GM18909 (cell line): ENCODE measurements around the gene CFAP57.
"Not testable (repeated sequence)": the region's sequence is repeated elsewhere in the genome, so short reads cannot be mapped to it uniquely, and the experiment has no call there.

ENCODE experiments used
- ATAC-seq: cut with Tn5 transposase; IDR thresholded peaks from one replicate; pipeline ENCODE4 v1.9.1; 2021; ENCODE audit warnings: mild to moderate bottlenecking; ENCODE audit not compliant: unreplicated experiment, poor library complexity

Gene CFAP57

DNA sequence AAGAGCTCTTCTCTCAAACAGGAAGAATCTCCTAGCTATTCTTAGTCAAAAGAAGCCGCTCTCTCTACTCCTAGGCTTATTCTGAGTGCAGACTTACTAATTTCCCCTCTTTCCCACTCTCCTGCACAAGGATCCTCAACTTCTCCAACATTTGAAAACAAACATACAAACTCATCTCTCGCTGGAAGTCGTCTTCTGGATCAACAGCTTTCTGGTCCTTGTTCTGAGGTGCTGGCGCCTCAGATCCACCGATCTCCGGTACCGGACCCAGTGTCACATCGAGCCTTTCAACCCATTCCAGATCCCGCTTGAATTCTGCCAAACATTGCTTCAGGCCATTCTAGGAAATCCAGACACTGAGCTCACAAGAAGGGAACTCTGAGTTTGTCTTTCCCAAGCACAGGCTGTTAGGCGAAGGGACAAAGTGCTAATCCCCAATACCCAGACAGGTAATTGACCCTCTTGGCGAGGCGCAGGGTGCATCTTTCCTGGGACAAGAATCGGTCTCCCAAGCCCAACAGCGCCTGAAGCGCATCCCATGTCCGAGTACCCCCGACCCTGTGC, 736 bp upstream of the CFAP57 start:
- ATAC-seq = no peak

DNA sequence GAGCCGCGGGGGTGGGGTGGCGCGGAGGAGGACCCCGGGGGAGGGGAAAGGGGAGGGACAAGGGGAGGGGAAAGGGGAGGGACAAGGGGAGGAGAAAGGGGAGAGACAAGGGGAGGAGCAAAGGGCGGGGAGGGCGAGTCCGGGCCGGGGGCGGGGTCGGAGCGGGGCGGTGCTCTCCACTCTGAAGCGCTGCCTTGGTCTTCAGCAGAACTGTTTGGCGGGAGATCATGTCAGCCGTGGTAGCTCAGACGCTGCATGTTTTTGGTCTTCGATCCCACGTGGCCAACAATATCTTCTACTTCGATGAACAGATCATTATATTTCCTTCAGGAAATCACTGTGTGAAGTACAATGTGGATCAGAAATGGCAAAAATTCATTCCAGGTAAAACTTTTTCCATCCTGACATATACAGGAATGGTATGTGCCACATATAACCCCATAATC, 420 bp downstream of the CFAP57 start:
- peak; percentile 68 for ATAC-seq

DNA sequence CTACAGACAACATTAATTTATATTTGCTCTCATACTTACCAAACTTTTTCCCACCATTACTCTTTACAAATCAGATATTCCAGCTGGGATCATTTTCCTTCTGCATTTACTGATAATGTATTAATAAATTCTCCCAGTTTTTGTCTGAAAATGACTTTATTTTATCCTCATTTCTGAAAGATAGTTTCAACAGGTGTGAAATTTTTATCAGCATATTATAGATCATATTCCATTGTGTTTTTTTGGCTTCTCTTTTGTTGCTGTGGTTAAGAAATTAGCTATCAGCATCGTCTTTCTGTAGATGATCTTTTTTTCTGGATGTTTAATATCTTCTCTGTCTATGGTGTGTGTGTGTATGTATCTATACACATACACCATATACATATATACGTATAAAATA, 2.7 kb downstream of the CFAP57 start:
- ATAC-seq = no peak

DNA sequence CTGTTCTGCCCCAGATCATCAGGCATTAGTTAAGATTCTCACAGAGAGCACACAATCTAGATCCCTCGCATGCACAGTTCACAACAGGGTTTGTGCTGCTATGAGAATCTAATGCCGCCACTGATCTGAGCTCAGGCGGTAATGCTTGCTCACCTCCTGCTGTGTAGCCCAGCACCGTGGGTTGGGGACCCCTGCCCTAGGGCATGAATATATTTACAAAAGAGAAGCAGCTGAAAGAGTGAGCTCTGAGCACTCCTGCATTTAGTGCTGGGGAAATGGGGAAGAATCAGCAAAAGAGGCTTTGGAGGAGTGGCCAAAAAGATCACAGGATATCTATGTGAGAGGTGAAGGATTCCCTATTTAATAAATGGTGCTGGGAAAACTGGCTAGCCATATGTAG, 5.6 kb downstream of the CFAP57 start:
- no peak for ATAC-seq

DNA sequence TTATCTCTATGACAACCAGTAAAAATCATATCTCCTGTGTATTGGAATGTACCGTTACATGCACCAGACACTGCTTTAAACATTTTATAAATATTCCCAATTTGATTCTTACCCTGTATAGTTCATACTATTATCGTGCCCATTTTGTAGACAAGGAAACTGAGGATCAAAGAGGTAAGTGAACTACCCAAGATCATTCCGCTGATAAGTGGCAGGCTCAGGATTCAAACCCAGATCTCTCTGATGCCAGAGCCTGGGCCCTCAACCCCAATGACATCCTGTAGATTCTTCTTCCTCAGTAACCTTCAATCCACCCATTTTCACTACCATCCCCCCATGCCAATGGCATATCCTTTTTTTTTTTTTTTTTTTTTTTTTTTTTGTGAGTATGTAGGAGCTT, 12.3 kb downstream of the CFAP57 start:
- ATAC-seq = no peak

DNA sequence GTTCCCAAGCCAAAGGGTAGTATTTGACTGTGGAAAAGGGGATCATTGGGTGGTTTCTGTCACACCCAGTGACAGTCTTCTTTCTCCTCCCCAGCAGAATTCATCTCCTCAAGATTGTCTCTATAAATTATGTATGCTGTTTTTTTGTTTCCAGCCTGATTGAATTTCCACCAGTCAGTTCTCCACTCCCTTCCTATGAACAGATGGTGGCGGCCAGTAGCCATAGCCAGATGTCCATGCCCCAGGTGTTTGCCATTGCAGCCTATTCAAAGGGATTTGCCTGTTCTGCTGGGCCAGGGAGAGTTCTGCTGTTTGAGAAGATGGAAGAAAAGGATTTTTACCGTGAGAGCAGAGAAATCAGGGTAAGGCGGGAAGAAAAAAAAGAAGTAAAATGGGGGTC, 12.9 kb downstream of the CFAP57 start:
- ATAC-seq = no peak

DNA sequence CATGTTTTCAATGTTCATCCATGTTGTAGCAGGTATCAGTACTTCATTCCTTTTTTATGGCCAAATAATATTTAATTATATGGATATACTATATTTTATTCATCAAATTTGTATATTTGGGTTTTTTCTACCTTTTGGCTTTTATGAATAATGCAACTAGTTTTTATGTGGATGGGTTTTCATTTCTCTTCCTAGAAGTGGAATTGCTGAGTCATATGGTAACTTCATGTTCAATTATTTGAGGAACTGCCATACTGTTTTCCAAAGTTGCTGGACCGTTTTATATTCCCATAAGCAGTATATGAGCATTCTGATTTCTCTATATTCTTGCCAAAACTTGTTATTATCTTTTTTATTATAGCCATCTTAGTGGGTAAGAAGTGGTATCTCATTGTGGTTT, 16.0 kb downstream of the CFAP57 start:
- ATAC-seq = no peak

DNA sequence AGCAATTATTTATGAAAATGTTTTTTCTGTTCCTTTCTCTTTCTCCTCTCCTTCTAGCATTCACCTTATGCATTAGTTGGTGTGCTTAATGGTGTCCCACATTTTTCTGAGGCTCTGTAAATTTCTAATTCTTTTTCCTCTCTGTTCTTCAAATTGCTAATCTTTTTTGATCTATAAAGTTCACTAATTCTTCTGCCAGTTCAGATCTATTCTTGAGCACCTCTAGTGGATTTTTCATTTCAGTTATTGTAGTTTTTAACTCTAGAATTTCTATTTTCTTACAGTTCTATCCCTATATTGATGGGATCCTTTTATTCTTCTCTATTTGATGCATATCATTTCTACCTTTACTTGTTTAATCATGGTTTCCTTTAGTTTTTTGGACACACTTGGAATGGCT, 22.4 kb downstream of the CFAP57 start:
- ATAC-seq = no peak

DNA sequence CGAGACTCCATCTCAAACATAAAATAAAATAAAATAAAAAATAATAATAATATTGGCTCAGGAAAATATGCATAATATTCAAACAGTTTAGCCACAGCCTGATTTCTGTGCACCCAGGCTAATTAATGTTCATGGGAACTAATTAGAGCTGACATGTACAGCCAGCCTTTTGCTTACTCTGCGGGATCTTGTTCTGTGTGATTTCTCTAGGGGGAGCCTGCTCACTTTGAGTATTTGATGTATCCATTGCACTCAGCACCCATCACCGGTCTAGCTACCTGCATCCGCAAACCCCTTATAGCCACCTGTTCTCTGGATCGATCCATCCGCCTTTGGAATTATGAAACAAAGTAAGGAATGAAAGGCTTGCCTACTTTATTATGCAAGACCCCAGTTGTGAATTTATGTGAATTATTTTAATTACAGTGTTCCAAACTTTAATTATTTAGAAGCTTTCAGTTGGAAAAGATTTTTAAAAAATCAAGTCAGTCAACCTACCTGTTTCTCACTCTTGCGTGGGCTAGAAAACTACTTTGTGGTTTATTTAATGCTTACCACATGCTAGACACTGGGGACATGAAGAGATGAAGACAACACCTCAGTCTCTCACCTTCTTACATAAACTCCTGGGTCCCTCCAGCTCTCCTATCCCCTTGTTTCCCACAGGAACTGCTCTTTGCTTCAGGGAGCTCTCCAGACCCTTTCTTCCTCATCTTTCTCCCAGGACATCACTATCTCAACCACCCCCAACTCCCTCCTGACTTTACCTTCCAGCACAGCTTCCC, 25.4 kb downstream of the CFAP57 start:
- no peak for ATAC-seq

DNA sequence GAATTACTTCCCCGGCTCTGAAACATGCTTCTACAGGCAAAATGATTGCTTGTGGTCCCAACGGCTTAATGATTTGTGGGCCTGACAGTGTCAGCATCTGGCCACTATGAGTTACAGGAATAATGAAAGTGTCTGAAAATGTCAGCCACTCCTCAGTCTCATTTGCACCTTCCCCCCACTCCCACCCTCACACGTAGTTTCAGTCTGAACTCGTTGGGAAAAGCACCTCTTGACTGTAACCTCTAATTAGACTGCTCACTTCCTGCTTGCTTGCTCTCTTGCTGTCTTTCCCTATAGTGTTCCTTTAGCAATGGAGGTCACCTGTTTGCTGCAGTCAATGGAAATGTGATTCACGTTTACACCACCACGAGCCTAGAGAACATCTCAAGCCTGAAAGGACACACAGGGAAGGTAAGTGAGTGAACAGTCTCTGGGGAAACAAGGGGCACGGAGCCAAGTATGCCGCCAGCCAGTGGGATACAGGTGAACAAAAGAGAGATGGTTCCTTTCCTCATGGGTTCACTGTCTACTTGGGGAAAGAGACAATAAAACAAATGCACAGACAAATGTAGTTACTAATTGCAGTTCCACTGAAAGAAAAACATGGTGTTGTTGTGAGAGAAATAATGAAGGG, 27.1 kb downstream of the CFAP57 start:
- ATAC-seq = no peak

DNA sequence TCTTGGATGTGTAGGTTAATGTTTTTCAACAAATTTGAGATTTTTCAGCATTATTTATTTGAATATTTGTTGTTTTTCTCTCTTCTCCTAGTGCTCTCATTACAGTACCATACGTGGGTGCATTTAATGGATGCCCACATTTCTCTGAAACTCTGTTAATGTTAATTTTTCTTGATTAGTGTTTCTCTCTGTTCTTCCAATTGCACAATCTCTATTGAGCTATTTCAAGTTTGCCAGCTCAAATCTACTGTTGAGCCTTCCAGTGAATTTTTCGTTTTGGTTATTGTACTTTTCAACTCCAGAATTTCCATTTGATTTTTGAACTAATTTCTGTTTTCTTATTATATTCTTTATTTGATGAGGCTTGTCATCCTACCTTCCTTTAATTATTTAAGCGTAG, 31.7 kb downstream of the CFAP57 start:
- ATAC-seq = no peak

DNA sequence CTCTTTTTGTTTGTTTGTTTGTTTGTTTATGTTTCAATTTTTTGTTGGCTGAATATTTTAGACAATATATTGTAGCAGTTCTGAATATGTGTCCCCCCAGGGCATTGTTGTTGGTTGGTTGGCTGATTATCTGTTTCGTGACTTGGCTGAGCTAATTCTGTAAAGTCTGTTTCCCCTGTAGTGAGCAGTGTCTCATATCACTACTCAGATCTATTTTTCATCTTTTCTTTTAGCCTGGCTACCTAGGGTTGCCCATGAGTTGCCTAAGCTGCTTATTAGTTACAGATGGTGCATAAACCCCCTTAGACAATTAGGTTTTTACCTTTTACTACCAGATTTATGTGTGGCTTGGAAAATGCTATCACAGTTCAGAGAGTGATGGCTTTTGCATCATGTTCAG, 32.3 kb downstream of the CFAP57 start:
- ATAC-seq = no peak

DNA sequence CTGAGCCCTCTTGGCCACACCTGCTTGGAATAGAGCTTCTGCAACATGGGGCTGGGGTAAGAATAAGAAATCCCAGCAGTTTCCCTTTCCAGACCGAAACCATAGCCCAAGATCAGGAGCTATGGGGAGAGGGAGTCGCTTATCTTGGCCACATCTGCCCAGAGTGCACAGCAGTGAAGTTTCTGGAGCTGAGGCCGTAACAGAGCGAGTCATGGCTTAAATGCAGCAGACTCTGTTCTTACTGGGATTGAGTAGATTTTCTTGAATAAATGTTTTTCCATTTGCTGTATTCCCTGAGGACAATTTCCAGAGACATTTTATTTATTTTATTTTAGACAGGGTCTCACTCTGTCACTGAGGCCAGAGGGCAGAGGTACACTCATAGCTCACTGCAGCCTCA, 33.5 kb downstream of the CFAP57 start:
- no peak for ATAC-seq

DNA sequence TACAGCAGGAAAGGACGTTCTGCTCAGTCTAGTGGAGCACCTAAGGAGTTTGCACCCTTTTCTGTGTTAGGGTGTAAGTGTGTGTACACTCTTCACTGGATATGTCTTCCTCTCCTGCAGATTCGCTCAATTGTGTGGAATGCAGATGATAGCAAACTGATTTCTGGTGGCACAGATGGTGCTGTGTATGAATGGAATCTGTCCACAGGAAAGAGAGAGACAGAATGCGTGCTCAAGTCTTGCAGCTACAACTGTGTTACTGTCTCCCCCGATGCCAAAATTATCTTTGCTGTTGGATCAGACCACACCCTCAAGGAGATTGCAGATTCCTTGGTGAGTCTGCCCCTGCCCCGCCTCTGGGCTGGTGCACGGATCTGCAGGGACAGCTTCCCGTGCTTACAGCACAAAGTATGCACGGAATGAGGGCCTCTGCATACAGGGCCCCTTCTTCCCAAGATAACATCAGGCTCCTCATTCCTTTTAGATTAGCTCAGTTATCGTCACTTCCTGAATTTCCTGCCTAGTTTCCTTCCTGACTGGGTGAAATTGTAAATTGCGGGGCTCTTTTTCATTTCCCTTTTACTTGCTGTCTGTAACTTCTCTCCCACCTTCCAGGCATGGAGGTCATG, 34.6 kb downstream of the CFAP57 start:
- ATAC-seq = no peak

DNA sequence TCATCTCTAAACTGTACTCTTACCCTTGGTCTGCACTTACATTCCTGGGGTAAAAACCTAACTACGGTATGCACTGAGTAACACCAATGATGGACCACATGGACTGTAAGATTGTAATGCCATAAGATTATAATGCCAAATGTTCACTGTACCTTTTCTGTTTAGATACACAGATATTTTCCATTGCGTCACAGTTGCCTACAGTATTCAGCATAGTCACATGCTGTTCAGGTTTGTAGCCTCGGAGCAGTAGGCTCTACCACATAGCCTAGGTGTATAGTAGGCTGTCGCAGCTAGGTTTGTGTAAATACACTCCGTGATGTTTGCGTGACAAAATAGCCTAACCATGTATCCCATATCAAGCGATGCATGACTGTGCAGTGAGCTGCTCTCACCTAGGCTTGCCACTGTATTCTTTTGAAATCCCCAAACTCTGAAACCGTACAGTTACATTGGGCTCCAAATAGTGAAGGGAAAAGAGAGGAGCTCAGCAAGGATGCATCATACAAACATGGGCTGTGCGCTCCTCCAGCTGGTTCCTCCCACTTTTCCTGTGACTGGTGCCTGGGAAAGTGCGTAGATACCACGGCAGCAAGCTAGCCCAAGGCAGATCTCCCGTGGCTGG, 35.2 kb downstream of the CFAP57 start:
- no peak for ATAC-seq

DNA sequence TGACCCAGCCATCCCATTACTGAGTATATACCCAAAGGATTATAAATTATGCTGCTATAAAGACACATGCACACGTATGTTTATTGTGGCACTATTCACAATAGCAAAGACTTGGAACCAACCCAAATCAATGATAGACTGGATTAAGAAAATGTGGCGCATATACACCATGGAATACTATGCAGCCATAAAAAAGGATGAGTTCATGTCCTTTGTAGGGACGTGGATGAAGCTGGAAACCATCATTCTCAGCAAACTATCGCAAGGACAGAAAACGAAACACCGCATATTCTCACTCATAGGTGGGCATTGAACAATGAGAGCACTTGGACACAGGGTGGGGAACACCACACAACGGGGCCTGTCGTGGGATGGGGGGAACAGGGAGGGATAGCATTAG, 36.1 kb downstream of the CFAP57 start:
- not testable (repeated sequence) for ATAC-seq

DNA sequence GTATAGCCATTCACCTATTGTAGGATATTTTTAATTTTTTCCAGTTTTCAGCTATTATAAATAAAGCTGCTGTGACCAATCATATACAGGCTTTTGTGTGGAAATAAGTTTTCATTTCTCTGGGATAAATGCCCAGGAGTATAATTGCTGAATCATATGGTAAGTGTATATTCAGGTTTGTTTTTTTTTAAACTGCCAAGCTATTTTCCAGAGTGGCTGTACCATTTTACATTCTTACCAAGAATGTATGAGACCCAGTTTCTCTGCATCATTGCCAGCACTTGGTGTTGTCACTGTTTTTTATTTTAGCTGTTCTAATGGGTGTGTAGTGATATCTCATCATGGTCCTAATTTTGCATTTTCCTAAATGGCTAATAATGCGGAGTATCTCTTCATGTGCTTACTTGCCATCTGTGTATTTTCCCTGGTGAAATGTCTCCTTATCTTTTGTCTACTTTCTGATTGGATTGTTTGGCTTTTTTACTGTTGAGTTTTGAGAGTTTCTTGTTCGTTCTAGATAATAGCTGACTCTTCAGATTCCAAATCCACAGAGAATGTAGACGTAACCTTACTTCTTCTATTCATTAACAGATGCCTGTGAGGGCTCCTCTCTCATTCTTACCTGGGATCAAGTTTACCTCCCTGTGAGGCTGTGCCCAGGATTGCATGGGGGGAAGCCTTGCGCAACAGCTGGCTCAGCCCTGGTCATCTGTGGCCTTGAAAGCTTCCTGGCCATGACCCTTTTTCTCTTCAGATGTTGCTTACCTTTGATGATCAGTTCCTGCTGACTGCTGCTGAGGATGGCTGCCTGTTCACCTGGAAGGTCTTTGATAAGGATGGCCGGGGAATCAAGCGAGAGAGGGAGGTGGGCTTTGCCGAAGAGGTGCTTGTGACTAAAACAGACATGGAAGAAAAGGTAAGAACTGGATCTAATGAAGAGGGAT, 42.6 kb downstream of the CFAP57 start:
- no peak for ATAC-seq

DNA sequence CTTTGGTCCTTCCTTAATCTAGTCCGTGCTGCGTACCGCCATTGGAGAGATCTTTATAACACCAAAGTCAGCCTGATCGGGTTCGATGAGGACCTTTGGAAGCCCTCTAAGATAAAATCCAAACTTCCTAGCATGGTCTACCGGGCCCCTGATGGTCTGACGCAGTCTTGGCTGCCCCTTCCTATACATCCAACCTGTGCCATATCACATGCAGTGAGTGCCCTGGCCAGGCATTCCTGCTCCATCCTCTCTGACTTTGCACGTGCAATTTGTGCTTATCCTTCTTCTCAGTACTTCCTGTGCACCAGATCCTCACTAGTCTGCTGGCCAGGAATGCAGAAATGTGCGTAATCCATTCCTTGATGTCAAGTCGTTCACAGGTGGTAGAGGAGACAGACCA, 45.6 kb downstream of the CFAP57 start:
- no peak for ATAC-seq

DNA sequence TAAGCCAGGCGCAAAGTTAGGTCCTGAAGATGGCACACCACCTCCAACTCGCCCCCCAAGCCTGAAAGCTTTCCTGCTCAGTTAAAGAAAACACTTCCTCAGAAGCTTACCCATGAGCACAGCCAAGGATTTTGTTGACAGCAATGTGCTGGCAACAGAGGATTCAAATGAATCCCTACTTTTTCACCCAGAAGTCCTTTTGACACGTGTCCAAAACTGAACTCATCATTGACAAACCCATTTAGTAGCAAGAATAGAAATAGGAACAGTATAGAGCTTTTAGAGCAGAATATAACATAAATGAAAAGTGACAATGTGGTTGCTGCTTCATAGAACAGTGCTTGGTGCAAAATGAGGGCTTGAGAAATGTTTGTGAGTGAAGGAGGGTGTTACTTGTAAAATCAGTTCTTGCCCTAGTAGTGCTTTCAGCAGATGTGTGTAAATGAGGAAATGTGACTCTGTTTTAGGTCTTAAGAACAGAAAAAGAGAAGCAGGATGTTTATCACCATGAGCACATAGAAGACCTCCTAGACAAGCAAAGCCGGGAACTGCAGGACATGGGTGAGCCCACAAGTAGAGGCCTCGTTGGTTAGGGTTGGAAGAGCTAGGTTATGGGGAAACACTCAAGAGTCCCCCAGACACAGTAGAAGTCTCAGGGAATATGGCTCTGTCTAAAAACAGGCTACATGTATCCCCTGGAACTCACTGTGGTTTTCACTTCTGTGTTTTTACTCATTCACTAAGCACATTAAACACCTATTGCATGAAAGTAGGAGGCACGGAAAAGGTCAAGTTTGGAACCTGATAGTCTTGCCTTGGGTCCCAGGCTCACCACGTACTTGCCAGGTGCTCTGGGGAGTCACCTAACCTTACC, 49.0 kb downstream of the CFAP57 start:
- peak; percentile 63 for ATAC-seq
